ENCODE measurements around the gene MACO1. TPM values are rescaled to one million over a fixed set of nuclear protein-coding genes. Genes with fewer than 3 reads are reported as not detected.

Gene MACO1
- total and polyA plus RNA-seq, 2 of the 13 experiments (the other 11 are each of a cell fraction or from before 2014, with no cell fraction given), result 9.7 to 17.0 TPM

DNA sequence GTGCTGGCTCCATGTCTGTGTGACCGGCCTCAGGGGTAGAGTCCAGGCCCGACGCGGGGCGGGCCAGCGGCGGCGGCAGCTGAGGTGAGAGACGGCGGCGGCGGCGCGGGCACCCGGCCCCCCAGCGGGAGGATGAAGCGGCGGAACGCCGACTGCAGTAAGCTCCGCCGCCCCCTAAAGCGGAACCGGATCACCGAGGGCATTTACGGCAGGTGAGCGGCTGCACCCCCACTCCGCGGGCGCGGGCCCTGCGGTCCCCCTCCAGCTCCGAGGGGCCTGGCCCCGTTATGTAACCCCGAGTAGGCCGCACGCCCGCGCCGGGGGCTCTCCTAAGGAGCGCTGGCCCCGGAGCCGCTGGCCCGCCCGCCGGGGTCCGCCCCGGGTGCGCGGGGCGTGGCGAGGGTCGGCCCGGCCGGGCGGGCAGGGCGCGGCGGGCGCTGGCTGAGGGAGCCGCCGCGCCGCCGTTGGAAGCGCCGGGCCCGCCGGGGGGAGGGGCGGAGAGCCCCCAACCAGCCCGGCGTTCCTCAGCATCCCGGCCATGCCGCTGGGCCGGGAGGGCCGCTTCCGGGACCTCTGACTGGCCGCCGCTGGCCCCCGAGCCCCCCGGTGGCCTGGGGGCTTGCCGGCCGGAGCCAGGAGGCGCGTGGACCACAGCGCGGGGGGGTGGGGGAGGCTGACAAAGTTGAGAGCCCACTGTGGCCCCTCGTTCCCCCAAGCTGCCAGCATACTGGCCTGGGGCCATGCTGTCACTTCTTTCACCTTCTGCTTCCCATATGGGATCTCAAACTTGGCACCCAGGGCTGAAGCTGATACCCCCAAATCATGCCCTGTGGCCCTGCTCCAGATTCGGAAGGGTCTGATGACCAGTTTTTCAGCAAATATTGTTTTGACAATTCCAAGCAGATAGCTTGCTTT is 527 bp downstream of the MACO1 start:
- H2AFZ ChIP-seq (ENCODE audit: low read length), result no peak overlapping the region
- ChIA-PET CTCF (ENCODE audit: low intra/inter-chr PET ratio, low total read pairs) (no interaction called here), POLR2A (interaction anchor here (0.7 to 1.1 kb wide), 3 partner anchors 27 to 198 kb away, joined by 3 to 7 read pairs (median 3); partner anchors contain the start of gene SYF2)
- H3K4me1 ChIP-seq (ENCODE audit: insufficient read depth, low read length), result peaks cover 59% of the 10 kb centered on the region
- FAIRE-seq (no peak), ATAC-seq (peak; percentile 26), DNase-seq (ENCODE audit: low spot score) (no peak)
- H3K4me3 ChIP-seq (replicated peaks in 1 of 3; ENCODE audit: insufficient read depth in 1 of 3, low read depth in 2 of 3, low read length in 3 of 3), result peak overlapping the region; percentile 85 to 93 (median 90)
- no TSS peak for BruUV-seq (replicated peaks)
- in situ Hi-C loops (cut with HindIII; ENCODE audit: extremely low pct_ligation_motif_present, low pct_unique_long_range_greater_than_20kb) (no loop called here), intact Hi-C loops (cut with micrococcal nuclease; ENCODE audit: unreplicated experiment) (no loop called here)
- H3K9me3 ChIP-seq (ENCODE audit: low read length), result no peaks in the 10 kb centered on the region
- peak overlapping the region; percentile 87 for H3K4me2 ChIP-seq (ENCODE audit: low read depth, low read length)
- H3K27me3 ChIP-seq (ENCODE audit: control insufficient read depth in 1 of 2, insufficient read depth in 2 of 2, low read length in 2 of 2), result no peaks in the 10 kb centered on the region; a peak in 1 of 5 replicates
- H3K9ac ChIP-seq (ENCODE audit: insufficient read depth, low read depth, low read length), result peak overlapping the region; percentile 83
- WGBS (ENCODE audit: low lambda C conversion rate), result 0% methylated on average over 6 of the region's 89 CpGs
- H3K36me3 ChIP-seq (replicated peaks in 1 of 2; ENCODE audit: control insufficient read depth in 1 of 2, insufficient read depth in 2 of 2, low read length in 2 of 2), result no peaks in the 10 kb centered on the region
- peak overlapping the region; percentile 75 for H3K27ac ChIP-seq (ENCODE audit: extremely low read length, insufficient read depth, low read length)
- H4K20me1 ChIP-seq (ENCODE audit: insufficient read depth, low read length), result peaks cover 19% of the 10 kb centered on the region
- H3K79me2 ChIP-seq (ENCODE audit: insufficient read depth, low read length), result peaks cover 46% of the 10 kb centered on the region
- TF ChIP-seq FOXO4 (CRISPR knock-in tag; conservative IDR thresholded peaks at IDR 0.05) (0 out of 2 replicates have a peak, but pooled peaks have one; percentile 88), ZNF446 (CRISPR knock-in tag; IDR thresholded peaks at IDR 0.05) (no peak; the same call in 1 of the 2 replicates), RARA (CRISPR knock-in tag; IDR thresholded peaks at IDR 0.05) (0 out of 2 replicates have a peak, but pooled peaks have one; percentile 6), GATAD1 (CRISPR knock-in tag; IDR thresholded peaks at IDR 0.05) (no peak), MZF1 (CRISPR knock-in tag; IDR thresholded peaks at IDR 0.05; ENCODE audit: borderline replicate concordance) (no peak), ATF7-NPFF (CRISPR knock-in tag; IDR thresholded peaks at IDR 0.05; ENCODE audit: low read depth) (no peak), ASH2L (IDR thresholded peaks at IDR 0.05; ENCODE audit: insufficient read length, low read depth, low read length) (peak; percentile 57), BRD4 (CRISPR knock-in tag; IDR thresholded peaks at IDR 0.05) (no peak), CAMTA2 (CRISPR knock-in tag; IDR thresholded peaks at IDR 0.05; ENCODE audit: borderline replicate concordance) (no peak), ZNF777 (CRISPR knock-in tag; IDR thresholded peaks at IDR 0.05) (peak; percentile 47; the same call in 1 of the 2 replicates), SOX13 (IDR thresholded peaks at IDR 0.05) (no peak), SOX13 (CRISPR knock-in tag; conservative IDR thresholded peaks at IDR 0.05 in 1 of 2, IDR thresholded peaks at IDR 0.05 in 1 of 2) (no peak), CHCHD3 (CRISPR knock-in tag; IDR thresholded peaks at IDR 0.05) (no peak)
- TF ChIP-seq, protein P1, sequence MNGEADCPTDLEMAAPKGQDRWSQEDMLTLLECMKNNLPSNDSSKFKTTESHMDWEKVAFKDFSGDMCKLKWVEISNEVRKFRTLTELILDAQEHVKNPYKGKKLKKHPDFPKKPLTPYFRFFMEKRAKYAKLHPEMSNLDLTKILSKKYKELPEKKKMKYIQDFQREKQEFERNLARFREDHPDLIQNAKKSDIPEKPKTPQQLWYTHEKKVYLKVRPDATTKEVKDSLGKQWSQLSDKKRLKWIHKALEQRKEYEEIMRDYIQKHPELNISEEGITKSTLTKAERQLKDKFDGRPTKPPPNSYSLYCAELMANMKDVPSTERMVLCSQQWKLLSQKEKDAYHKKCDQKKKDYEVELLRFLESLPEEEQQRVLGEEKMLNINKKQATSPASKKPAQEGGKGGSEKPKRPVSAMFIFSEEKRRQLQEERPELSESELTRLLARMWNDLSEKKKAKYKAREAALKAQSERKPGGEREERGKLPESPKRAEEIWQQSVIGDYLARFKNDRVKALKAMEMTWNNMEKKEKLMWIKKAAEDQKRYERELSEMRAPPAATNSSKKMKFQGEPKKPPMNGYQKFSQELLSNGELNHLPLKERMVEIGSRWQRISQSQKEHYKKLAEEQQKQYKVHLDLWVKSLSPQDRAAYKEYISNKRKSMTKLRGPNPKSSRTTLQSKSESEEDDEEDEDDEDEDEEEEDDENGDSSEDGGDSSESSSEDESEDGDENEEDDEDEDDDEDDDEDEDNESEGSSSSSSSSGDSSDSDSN (CRISPR knock-in tag; IDR thresholded peaks at IDR 0.05), result peak; percentile 74
- TF ChIP-seq, protein P2, sequence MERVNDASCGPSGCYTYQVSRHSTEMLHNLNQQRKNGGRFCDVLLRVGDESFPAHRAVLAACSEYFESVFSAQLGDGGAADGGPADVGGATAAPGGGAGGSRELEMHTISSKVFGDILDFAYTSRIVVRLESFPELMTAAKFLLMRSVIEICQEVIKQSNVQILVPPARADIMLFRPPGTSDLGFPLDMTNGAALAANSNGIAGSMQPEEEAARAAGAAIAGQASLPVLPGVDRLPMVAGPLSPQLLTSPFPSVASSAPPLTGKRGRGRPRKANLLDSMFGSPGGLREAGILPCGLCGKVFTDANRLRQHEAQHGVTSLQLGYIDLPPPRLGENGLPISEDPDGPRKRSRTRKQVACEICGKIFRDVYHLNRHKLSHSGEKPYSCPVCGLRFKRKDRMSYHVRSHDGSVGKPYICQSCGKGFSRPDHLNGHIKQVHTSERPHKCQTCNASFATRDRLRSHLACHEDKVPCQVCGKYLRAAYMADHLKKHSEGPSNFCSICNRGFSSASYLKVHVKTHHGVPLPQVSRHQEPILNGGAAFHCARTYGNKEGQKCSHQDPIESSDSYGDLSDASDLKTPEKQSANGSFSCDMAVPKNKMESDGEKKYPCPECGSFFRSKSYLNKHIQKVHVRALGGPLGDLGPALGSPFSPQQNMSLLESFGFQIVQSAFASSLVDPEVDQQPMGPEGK (CRISPR knock-in tag; IDR thresholded peaks at IDR 0.05), result peak; percentile 30; the same call in 1 of the 2 replicates
- TF ChIP-seq, protein P3, sequence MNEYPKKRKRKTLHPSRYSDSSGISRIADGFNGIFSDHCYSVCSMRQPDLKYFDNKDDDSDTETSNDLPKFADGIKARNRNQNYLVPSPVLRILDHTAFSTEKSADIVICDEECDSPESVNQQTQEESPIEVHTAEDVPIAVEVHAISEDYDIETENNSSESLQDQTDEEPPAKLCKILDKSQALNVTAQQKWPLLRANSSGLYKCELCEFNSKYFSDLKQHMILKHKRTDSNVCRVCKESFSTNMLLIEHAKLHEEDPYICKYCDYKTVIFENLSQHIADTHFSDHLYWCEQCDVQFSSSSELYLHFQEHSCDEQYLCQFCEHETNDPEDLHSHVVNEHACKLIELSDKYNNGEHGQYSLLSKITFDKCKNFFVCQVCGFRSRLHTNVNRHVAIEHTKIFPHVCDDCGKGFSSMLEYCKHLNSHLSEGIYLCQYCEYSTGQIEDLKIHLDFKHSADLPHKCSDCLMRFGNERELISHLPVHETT (CRISPR knock-in tag; conservative IDR thresholded peaks at IDR 0.05), result no peak

Data from HepG2 (cell line).